DOHH2 (cell line): Measurements from ENCODE around the gene METTL16.

Experiments
- H3F3A ChIP-seq: fragments of 200-600 bp; sonication (generic), shearing (Covaris generic); 2 replicates; pipeline ENCODE4 v1.6.0; 2016; ENCODE audit warnings: antibody characterized with exemption, mild to moderate bottlenecking; ENCODE audit not compliant: control insufficient read depth, insufficient read depth
- H3K27ac ChIP-seq: fragments of 200-600 bp; sonication (generic); 2 replicates; pipeline ENCODE4 v1.5.1; 2014; ENCODE audit warnings: low read depth, mild to moderate bottlenecking, low read length, moderate library complexity
- H3K27me3 ChIP-seq: fragments of 200-600 bp; sonication (generic); 2 replicates; pipeline ENCODE4 v1.6.1; 2014; ENCODE audit warnings: mild to moderate bottlenecking, low read length, mixed read lengths; ENCODE audit not compliant: control insufficient read depth
- H3K36me3 ChIP-seq: fragments of 200-600 bp; sonication (generic); 2 replicates; pipeline ENCODE4 v1.6.1; 2014; ENCODE audit warnings: mild to moderate bottlenecking, low read length, moderate library complexity, mixed read lengths; ENCODE audit not compliant: control insufficient read depth
- H3K4me1 ChIP-seq: fragments of 200-600 bp; sonication (generic); 2 replicates; pipeline ENCODE4 v1.6.1; 2014; ENCODE audit warnings: mild to moderate bottlenecking, low read length, mixed read lengths; ENCODE audit not compliant: control insufficient read depth
- H3K4me2 ChIP-seq: fragments of 200-600 bp; sonication (generic); 2 replicates; pipeline ENCODE4 v1.6.0; 2014; ENCODE audit warnings: mild to moderate bottlenecking, low read length, moderate library complexity
- H3K4me3 ChIP-seq: fragments of 200-600 bp; sonication (generic); 2 replicates; pipeline ENCODE4 v1.5.1; 2014; ENCODE audit warnings: mild to moderate bottlenecking, low read length, mixed read lengths
- H3K79me2 ChIP-seq: fragments of 200-600 bp; sonication (generic); 2 replicates; pipeline ENCODE4 v1.6.1; 2014; ENCODE audit warnings: mild to moderate bottlenecking, low read length, mixed read lengths; ENCODE audit not compliant: control insufficient read depth
- H3K9me2 ChIP-seq: fragments of 200-600 bp; sonication (generic); replicated peaks from 2 replicates; pipeline ENCODE4 v1.6.1; 2014; ENCODE audit warnings: mild to moderate bottlenecking, low read length, mixed read lengths; ENCODE audit not compliant: control insufficient read depth
- H3K9me3 ChIP-seq: fragments of 200-600 bp; sonication (generic); 2 replicates; pipeline ENCODE4 v1.6.1; 2014; ENCODE audit warnings: antibody characterized with exemption, low read length, mixed read lengths; ENCODE audit not compliant: control insufficient read depth, insufficient read depth
- H4K20me1 ChIP-seq: fragments of 200-600 bp; sonication (generic); 2 replicates; pipeline ENCODE4 v1.6.0; 2014; ENCODE audit warnings: low read depth, mild to moderate bottlenecking, antibody characterized with exemption, low read length, moderate library complexity; ENCODE audit not compliant: control insufficient read depth, insufficient read depth
- CTCF ChIP-seq: fragments of 200-600 bp; sonication (generic); IDR thresholded peaks from one replicate; pipeline ENCODE4 v1.5.1; 2014; ENCODE audit warnings: antibody characterized with exemption, mild to moderate bottlenecking, low read depth, low read length; ENCODE audit not compliant: poor library complexity, severe bottlenecking
- EZH2phosphoT487 ChIP-seq: fragments of 200-600 bp; sonication (generic); IDR thresholded peaks from 2 replicates; pipeline ENCODE4 v1.6.1; 2017; ENCODE audit warnings: borderline replicate concordance, mild to moderate bottlenecking, antibody characterized with exemption, low read length, moderate library complexity, mixed read lengths

METTL16 gene

GRCh38 chr17:2400877-2401425 is 110.7 kb downstream of the METTL16 start, which contains the start of gene MNT:
Gene MNT, minus strand, starts transcription at chr17:2401060. Its CDS starts 348 bp downstream, at chr17:2400712.
- Histone ChIP-seq H3K4me1 (peaks cover 42% of the 10 kb centered on the region), H3K9me2 (no peaks in the 10 kb centered on the region)

GRCh38 chr17:2400474-2400866 is 111.2 kb downstream of the METTL16 start:
- Histone ChIP-seq H3K27me3 (no peaks in the 10 kb centered on the region), H3K4me3 (peak overlapping the region; percentile 98), H3F3A (peaks cover 4% of the 10 kb centered on the region; the same call in 1 of the 2 replicates), H3K9me3 (no peaks in the 10 kb centered on the region), H3K4me1 (peaks cover 47% of the 10 kb centered on the region), H3K9me2 (no peaks in the 10 kb centered on the region), H3K4me2 (peak overlapping the region; percentile 85), H3K27ac (peak overlapping the region; percentile 74), H3K79me2 (peaks cover 42% of the 10 kb centered on the region), H4K20me1 (no peaks in the 10 kb centered on the region; the same call in 1 of the 2 replicates), H3K36me3 (no peaks in the 10 kb centered on the region)
- TF ChIP-seq EZH2phosphoT487 (no peak), CTCF (no peak)

More at GRCh38 chr17:2400877-2401425, 110.7 kb downstream of the METTL16 start, which contains the start of gene MNT:
- Histone ChIP-seq H3K27ac (peak within 1 kb of the TSS; percentile 74), H3K27me3 (no peaks in the 10 kb centered on the region), H3K79me2 (peaks cover 38% of the 10 kb centered on the region), H4K20me1 (no peaks in the 10 kb centered on the region; the same call in 1 of the 2 replicates), H3K4me2 (peak within 1 kb of the TSS; percentile 85), H3F3A (peaks cover 4% of the 10 kb centered on the region; the same call in 1 of the 2 replicates), H3K9me3 (no peaks in the 10 kb centered on the region), H3K4me3 (peak within 1 kb of the TSS; percentile 98), H3K36me3 (no peaks in the 10 kb centered on the region)
- TF ChIP-seq EZH2phosphoT487, result no peak
- no peak for TF ChIP-seq CTCF

GRCh38 chr17:2399572-2400473 is 111.9 kb downstream of the METTL16 start:
- Histone ChIP-seq H3K79me2 (peaks cover 48% of the 10 kb centered on the region), H3K9me2 (no peaks in the 10 kb centered on the region), H3K4me2 (peak overlapping the region; percentile 85), H3K36me3 (no peaks in the 10 kb centered on the region), H3K9me3 (no peaks in the 10 kb centered on the region), H4K20me1 (no peaks in the 10 kb centered on the region; the same call in 1 of the 2 replicates), H3K27ac (peak overlapping the region; percentile 74), H3F3A (peaks cover 4% of the 10 kb centered on the region; the same call in 1 of the 2 replicates), H3K27me3 (no peaks in the 10 kb centered on the region), H3K4me1 (peaks cover 52% of the 10 kb centered on the region), H3K4me3 (peak overlapping the region; percentile 98)
- no peak for TF ChIP-seq EZH2phosphoT487
- TF ChIP-seq CTCF, result peak; percentile 12
